Measurements from ENCODE around the gene LRFN2. TPM values are rescaled to one million over a fixed set of nuclear protein-coding genes. Genes with fewer than 3 reads are reported as not detected.

The LRFN2 gene
- total RNA-seq, 1 experiment from 2014 or later: not detected

DNA sequence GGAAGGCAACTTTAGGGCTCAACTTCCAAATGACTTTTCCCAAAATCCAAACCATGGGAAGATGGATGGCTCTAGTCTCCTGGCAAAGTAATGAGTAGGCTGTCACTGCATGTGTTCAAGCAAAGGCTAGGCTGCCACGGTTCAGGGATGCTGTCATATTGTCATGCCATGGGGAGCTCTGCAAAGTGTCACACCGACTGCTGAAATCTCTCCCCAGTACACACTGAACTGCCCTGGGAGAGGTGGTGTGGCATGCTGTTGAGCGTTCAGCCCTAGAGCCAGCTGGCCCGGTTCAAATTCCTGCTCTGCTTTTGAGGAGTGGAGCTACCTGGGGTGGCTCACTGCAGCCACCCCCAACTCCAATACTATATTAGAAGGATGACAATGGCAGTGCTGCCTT, 115.9 kb downstream of the LRFN2 start:
- intact Hi-C loops (cut with micrococcal nuclease; ENCODE audit: unreplicated experiment): no loop called here
- no TSS peak for BruUV-seq (replicated peaks)

DNA sequence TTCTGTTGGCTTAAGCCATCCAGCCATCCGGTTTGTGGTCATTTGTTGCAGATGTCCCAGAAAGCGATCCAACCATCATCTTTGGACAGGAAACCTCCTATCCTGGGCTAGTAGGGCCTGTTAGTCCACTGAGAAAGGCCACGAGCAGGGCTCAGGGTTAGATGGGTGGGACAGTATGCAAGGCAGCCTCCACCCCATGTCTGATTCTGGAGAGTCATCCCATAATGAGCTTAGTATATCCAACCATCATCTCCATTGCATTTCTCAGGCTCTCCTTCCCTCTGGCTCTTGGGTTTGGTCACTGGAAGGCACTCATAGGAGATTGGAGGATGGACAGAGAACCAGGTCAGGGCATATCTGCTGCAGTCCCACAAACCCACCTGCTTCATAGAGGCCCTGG, 117.8 kb downstream of the LRFN2 start:
- H3K27me3 Mint-ChIP-seq (ENCODE audit: insufficient read depth, unreplicated experiment): peaks cover 18% of the 10 kb centered on the region
- POLR2A ChIA-PET: no interaction called here

More for the DNA sequence above, 115.9 kb downstream of the LRFN2 start:
- H3K9me3 ChIP-seq: no peaks in the 10 kb centered on the region
- Mint-ChIP-seq H3K4me1 (ENCODE audit: low read depth, unreplicated experiment) (no peaks in the 10 kb centered on the region), H3K4me3 (ENCODE audit: unreplicated experiment) (no peak overlapping the region), H3K27ac (ENCODE audit: unreplicated experiment) (no peak overlapping the region), H3K9me3 (ENCODE audit: unreplicated experiment) (no peaks in the 10 kb centered on the region), H3K36me3 (ENCODE audit: insufficient read depth, unreplicated experiment) (no peaks in the 10 kb centered on the region), H3K27me3 (ENCODE audit: insufficient read depth, unreplicated experiment) (peaks cover 22% of the 10 kb centered on the region)
- TF ChIP-seq, protein P1, sequence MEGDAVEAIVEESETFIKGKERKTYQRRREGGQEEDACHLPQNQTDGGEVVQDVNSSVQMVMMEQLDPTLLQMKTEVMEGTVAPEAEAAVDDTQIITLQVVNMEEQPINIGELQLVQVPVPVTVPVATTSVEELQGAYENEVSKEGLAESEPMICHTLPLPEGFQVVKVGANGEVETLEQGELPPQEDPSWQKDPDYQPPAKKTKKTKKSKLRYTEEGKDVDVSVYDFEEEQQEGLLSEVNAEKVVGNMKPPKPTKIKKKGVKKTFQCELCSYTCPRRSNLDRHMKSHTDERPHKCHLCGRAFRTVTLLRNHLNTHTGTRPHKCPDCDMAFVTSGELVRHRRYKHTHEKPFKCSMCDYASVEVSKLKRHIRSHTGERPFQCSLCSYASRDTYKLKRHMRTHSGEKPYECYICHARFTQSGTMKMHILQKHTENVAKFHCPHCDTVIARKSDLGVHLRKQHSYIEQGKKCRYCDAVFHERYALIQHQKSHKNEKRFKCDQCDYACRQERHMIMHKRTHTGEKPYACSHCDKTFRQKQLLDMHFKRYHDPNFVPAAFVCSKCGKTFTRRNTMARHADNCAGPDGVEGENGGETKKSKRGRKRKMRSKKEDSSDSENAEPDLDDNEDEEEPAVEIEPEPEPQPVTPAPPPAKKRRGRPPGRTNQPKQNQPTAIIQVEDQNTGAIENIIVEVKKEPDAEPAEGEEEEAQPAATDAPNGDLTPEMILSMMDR (IDR thresholded peaks at IDR 0.05; ENCODE audit: insufficient read depth in 1 of 2, low read depth in 1 of 2, low read length in 1 of 2, severe bottlenecking in 1 of 2, unreplicated experiment in 1 of 2): no peak
- no peaks in the 10 kb centered on the region for H3K4me1 ChIP-seq
- no peak for DNase-seq
- ChIA-PET CTCF (no interaction called here), POLR2A (no interaction called here)
- H3K4me3 ChIP-seq (ENCODE audit: low read depth, low read length): no peak overlapping the region
- H3K27me3 ChIP-seq (replicated peaks; ENCODE audit: control insufficient read depth, insufficient read depth, low read length): no peaks in the 10 kb centered on the region
- no peaks in the 10 kb centered on the region for H3K36me3 ChIP-seq (ENCODE audit: control insufficient read depth, insufficient read depth, low read length)

DNA sequence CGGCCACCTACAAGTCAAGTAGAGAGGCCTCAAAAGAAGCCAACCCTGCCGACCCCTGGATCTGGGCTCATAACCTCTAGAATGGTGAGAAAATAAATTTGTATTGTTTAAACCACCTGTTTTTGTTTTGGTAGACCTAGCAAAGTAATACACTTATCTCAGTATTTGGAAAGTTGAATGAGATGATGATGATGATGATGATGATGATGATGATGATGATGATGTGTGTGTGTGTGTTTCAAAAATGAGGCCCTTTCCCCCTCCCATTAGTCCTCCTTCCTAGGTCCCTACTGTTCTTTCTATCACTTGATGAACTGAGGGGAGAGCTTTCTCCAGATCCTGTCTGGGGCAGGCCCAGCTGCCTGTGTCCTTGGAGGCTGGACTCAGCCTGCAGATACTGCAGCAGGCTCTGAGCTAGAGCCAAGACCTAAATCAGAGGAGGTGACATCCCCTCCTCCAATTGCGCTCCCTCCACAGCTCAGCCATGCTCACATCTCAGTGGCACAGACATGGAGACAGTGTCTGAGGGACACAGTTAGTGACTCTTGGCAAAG, 120.1 kb downstream of the LRFN2 start:
- no peaks in the 10 kb centered on the region for H3K36me3 ChIP-seq (ENCODE audit: control insufficient read depth, insufficient read depth, low read length)
- BruUV-seq (replicated peaks): no TSS peak
- H3K4me3 ChIP-seq (ENCODE audit: low read depth, low read length): no peak overlapping the region
- H3K36me3 Mint-ChIP-seq (ENCODE audit: insufficient read depth, unreplicated experiment): no peaks in the 10 kb centered on the region
- no peak overlapping the region for H3K27ac Mint-ChIP-seq (ENCODE audit: unreplicated experiment)
- H3K4me3 Mint-ChIP-seq (ENCODE audit: unreplicated experiment): no peak overlapping the region
- no peaks in the 10 kb centered on the region for H3K4me1 Mint-ChIP-seq (ENCODE audit: low read depth, unreplicated experiment)
- TF ChIP-seq, protein P1 (IDR thresholded peaks at IDR 0.05; ENCODE audit: insufficient read depth in 1 of 2, low read depth in 1 of 2, low read length in 1 of 2, severe bottlenecking in 1 of 2, unreplicated experiment in 1 of 2): no peak
- no peaks in the 10 kb centered on the region for H3K4me1 ChIP-seq
- no peak for DNase-seq
- peaks cover 17% of the 10 kb centered on the region for H3K27me3 Mint-ChIP-seq (ENCODE audit: insufficient read depth, unreplicated experiment)
- POLR2A ChIA-PET: no interaction called here
- no peaks in the 10 kb centered on the region for H3K9me3 ChIP-seq
- intact Hi-C loops (cut with micrococcal nuclease; ENCODE audit: unreplicated experiment): no loop called here
- H3K27me3 ChIP-seq (replicated peaks; ENCODE audit: control insufficient read depth, insufficient read depth, low read length): no peaks in the 10 kb centered on the region; the same call in 1 of the 2 replicates
- H3K9me3 Mint-ChIP-seq (ENCODE audit: unreplicated experiment): no peaks in the 10 kb centered on the region
- CTCF ChIA-PET: no interaction called here

More for the DNA sequence above, 117.8 kb downstream of the LRFN2 start:
- Mint-ChIP-seq H3K27ac (ENCODE audit: unreplicated experiment) (no peak overlapping the region), H3K36me3 (ENCODE audit: insufficient read depth, unreplicated experiment) (no peaks in the 10 kb centered on the region), H3K4me1 (ENCODE audit: low read depth, unreplicated experiment) (no peaks in the 10 kb centered on the region), H3K9me3 (ENCODE audit: unreplicated experiment) (no peaks in the 10 kb centered on the region), H3K4me3 (ENCODE audit: unreplicated experiment) (no peak overlapping the region)
- Histone ChIP-seq H3K36me3 (ENCODE audit: control insufficient read depth, insufficient read depth, low read length) (no peaks in the 10 kb centered on the region), H3K4me1 (no peaks in the 10 kb centered on the region), H3K27me3 (replicated peaks; ENCODE audit: control insufficient read depth, insufficient read depth, low read length) (no peaks in the 10 kb centered on the region; the same call in 1 of the 2 replicates), H3K9me3 (no peaks in the 10 kb centered on the region), H3K4me3 (ENCODE audit: low read depth, low read length) (no peak overlapping the region)
- no TSS peak for BruUV-seq (replicated peaks)
- DNase-seq: no peak
- intact Hi-C loops (cut with micrococcal nuclease; ENCODE audit: unreplicated experiment): no loop called here
- TF ChIP-seq, protein P1 (IDR thresholded peaks at IDR 0.05; ENCODE audit: insufficient read depth in 1 of 2, low read depth in 1 of 2, low read length in 1 of 2, severe bottlenecking in 1 of 2, unreplicated experiment in 1 of 2): no peak
- CTCF ChIA-PET: no interaction called here

Data from Caco-2 (cell line).